ENCODE measurements around the gene GCHFR. TPM values are rescaled to one million over a fixed set of nuclear protein-coding genes. Genes with fewer than 3 reads are reported as not detected.

The GCHFR gene
- total and polyA plus RNA-seq, 2 of the 4 experiments (the other 2 are of a cell fraction), result 2.3 to 6.5 TPM

DNA sequence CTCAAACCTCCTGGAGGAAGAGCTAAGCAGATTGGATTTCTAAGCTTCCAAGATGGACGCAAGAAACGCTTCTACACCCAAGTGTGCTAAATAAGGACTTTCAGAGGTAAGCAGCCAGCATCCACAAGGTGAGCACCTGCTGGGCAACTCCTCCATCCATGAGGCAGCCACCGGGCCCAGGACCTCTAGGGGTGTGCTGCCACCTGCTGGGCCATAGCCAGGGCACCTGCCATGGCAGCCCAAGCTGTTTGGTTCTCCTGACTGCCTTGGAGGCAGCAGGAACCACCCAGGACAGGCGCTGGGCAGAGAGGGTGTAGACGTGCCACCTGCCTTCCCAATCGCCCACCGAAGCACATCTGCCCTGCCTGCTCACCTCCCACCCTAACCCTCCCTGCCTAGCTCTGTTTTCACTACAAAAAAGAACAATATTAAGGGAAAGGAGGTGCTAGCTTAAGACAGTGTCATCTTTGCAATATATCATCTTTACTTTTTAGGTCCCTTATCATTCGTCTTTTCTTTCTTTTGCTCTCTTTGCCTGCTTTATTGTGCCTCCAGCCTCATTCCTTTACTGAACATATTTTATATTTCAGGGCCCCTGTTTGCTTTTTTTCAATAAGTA lies 18.9 kb downstream of the GCHFR start:
- no peak overlapping the region for H3K4me2 ChIP-seq (ENCODE audit: low read depth, low read length)
- H3K27me3 ChIP-seq (ENCODE audit: control insufficient read depth, insufficient read depth, low read length), result no peaks in the 10 kb centered on the region
- no peak for DNase-seq
- no peak overlapping the region for H2AK9ac ChIP-seq (replicated peaks; ENCODE audit: low read depth, low read length, poor library complexity)
- H3K36me3 ChIP-seq (ENCODE audit: control insufficient read depth, insufficient read depth, low read length), result peaks cover 14% of the 10 kb centered on the region
- H2BK15ac ChIP-seq (ENCODE audit: low read depth, low read length), result no peak overlapping the region
- peak; percentile 22; the same call in 1 of the 2 replicates for ATAC-seq (ENCODE audit: low read depth)
- H2BK20ac ChIP-seq (ENCODE audit: low read depth, low read length), result no peak overlapping the region
- H3K56ac ChIP-seq (ENCODE audit: extremely low read depth, insufficient read depth, low read length), result no peak overlapping the region
- no peak overlapping the region for H3K27ac ChIP-seq (ENCODE audit: insufficient read depth, low read length)
- no peak overlapping the region for H2AK5ac ChIP-seq (ENCODE audit: low read depth, low read length)
- no peak overlapping the region for H2BK5ac ChIP-seq (ENCODE audit: low read depth, low read length, poor library complexity, severe bottlenecking)
- H4K20me1 ChIP-seq (ENCODE audit: insufficient read depth, low read length), result peaks cover 39% of the 10 kb centered on the region
- ChIA-PET POLR2A (ENCODE audit: unreplicated experiment) (no interaction called here), CTCF (no interaction called here)
- H4K8ac ChIP-seq (ENCODE audit: low read depth in 2 of 2, low read length in 2 of 2), result no peak overlapping the region
- intact Hi-C loops (cut with micrococcal nuclease), result no loop called here
- no peak overlapping the region for H3K9ac ChIP-seq (ENCODE audit: low read depth, low read length)
- H3K9me1 ChIP-seq (ENCODE audit: insufficient read depth, low read length), result no peaks in the 10 kb centered on the region
- no peak overlapping the region for H4K5ac ChIP-seq (ENCODE audit: low read depth, low read length)
- no peak overlapping the region for H2AFZ ChIP-seq (replicated peaks; ENCODE audit: low read length, poor library complexity)
- H3K18ac ChIP-seq (ENCODE audit: low read depth, low read length), result no peak overlapping the region
- H3K23ac ChIP-seq (ENCODE audit: low read depth, low read length), result no peak overlapping the region
- WGBS, 2 experiments (ENCODE audit: extremely low coverage in 2 of 2, insufficient read length in 1 of 2), result 49% methylated on average over 2 of the region's 8 CpGs; no CpG with 5 or more reads in 1 of the 2 experiments
- dilution Hi-C loops (cut with HindIII; ENCODE audit: low sequenced_read_pairs, unreplicated experiment), result no loop called here
- H2BK120ac ChIP-seq (ENCODE audit: low read depth, low read length), result no peak overlapping the region
- TF ChIP-seq, protein P1, sequence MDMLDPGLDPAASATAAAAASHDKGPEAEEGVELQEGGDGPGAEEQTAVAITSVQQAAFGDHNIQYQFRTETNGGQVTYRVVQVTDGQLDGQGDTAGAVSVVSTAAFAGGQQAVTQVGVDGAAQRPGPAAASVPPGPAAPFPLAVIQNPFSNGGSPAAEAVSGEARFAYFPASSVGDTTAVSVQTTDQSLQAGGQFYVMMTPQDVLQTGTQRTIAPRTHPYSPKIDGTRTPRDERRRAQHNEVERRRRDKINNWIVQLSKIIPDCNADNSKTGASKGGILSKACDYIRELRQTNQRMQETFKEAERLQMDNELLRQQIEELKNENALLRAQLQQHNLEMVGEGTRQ (IDR thresholded peaks at IDR 0.05; ENCODE audit: low read depth, low read length), result no peak
- TF ChIP-seq RCOR1 (IDR thresholded peaks at IDR 0.05; ENCODE audit: insufficient replicate concordance, low read length), result no peak
- TF ChIP-seq MAZ (IDR thresholded peaks at IDR 0.05; ENCODE audit: borderline replicate concordance, low read depth, low read length), result no peak
- TF ChIP-seq, protein P2, sequence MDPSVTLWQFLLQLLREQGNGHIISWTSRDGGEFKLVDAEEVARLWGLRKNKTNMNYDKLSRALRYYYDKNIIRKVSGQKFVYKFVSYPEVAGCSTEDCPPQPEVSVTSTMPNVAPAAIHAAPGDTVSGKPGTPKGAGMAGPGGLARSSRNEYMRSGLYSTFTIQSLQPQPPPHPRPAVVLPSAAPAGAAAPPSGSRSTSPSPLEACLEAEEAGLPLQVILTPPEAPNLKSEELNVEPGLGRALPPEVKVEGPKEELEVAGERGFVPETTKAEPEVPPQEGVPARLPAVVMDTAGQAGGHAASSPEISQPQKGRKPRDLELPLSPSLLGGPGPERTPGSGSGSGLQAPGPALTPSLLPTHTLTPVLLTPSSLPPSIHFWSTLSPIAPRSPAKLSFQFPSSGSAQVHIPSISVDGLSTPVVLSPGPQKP (IDR thresholded peaks at IDR 0.05; ENCODE audit: borderline replicate concordance, low read depth, low read length), result no peak
- TF ChIP-seq SMC3 (IDR thresholded peaks at IDR 0.05; ENCODE audit: low read depth, low read length), result peak; percentile 41
- no peak for TF ChIP-seq CHD1 (IDR thresholded peaks at IDR 0.05; ENCODE audit: low read depth, low read length)
- TF ChIP-seq CEBPB (IDR thresholded peaks at IDR 0.05; ENCODE audit: low read depth, low read length), result no peak
- TF ChIP-seq, protein P3, sequence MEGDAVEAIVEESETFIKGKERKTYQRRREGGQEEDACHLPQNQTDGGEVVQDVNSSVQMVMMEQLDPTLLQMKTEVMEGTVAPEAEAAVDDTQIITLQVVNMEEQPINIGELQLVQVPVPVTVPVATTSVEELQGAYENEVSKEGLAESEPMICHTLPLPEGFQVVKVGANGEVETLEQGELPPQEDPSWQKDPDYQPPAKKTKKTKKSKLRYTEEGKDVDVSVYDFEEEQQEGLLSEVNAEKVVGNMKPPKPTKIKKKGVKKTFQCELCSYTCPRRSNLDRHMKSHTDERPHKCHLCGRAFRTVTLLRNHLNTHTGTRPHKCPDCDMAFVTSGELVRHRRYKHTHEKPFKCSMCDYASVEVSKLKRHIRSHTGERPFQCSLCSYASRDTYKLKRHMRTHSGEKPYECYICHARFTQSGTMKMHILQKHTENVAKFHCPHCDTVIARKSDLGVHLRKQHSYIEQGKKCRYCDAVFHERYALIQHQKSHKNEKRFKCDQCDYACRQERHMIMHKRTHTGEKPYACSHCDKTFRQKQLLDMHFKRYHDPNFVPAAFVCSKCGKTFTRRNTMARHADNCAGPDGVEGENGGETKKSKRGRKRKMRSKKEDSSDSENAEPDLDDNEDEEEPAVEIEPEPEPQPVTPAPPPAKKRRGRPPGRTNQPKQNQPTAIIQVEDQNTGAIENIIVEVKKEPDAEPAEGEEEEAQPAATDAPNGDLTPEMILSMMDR (conservative IDR thresholded peaks at IDR 0.05; ENCODE audit: low read depth, low read length), result peak; percentile 41
- no peak for TF ChIP-seq RFX5 (IDR thresholded peaks at IDR 0.05; ENCODE audit: low read depth, low read length)
- no peak for TF ChIP-seq MAFK (IDR thresholded peaks at IDR 0.05; ENCODE audit: low read depth, low read length)
- no peak for TF ChIP-seq POLR2A (IDR thresholded peaks at IDR 0.05; ENCODE audit: low read depth, low read length)
- TF ChIP-seq RAD21 (IDR thresholded peaks at IDR 0.05; ENCODE audit: low read length), result peak; percentile 54
- no peak for TF ChIP-seq MXI1 (IDR thresholded peaks at IDR 0.05; ENCODE audit: borderline replicate concordance, low read depth, low read length)
- no peak overlapping the region for H3K4me3 ChIP-seq (ENCODE audit: insufficient read depth, low read depth, low read length)
- H3K79me1 ChIP-seq (ENCODE audit: low read depth in 1 of 2, low read length in 2 of 2), result peaks cover 29 to 46% of the 10 kb centered on the region in 2 experiments
- peaks cover 5% of the 10 kb centered on the region for H3K4me1 ChIP-seq (ENCODE audit: control insufficient read depth, insufficient read depth, low read length)
- in situ Hi-C loops (cut with MboI; ENCODE audit: low sequenced_read_pairs), result no loop called here
- BruUV-seq (replicated peaks), result no TSS peak
- H3K4ac ChIP-seq (ENCODE audit: low read depth, low read length), result no peak overlapping the region
- no peaks in the 10 kb centered on the region for H3K9me3 ChIP-seq (ENCODE audit: control insufficient read depth, insufficient read depth, low read length)
- no peak overlapping the region for H3K14ac ChIP-seq (replicated peaks; ENCODE audit: low read depth, low read length)
- no peak overlapping the region for H4K91ac ChIP-seq (ENCODE audit: insufficient read depth, low read depth, low read length)

Data from IMR-90 (cell line).